NCI-H2196 treated with DMSO at 0.1 percent for 48 hours (cell line): ENCODE measurements around the gene ATP11C.
"Not testable (repeated sequence)": the region's sequence is repeated elsewhere in the genome, so short reads cannot be mapped to it uniquely, and the experiment has no call there.

Experiments
- DNase-seq: peaks from one replicate; lab custom pipeline; 2025; ENCODE audit not compliant: unreplicated experiment; lab: John Stamatoyannopoulos, UW

The ATP11C gene

DNA sequence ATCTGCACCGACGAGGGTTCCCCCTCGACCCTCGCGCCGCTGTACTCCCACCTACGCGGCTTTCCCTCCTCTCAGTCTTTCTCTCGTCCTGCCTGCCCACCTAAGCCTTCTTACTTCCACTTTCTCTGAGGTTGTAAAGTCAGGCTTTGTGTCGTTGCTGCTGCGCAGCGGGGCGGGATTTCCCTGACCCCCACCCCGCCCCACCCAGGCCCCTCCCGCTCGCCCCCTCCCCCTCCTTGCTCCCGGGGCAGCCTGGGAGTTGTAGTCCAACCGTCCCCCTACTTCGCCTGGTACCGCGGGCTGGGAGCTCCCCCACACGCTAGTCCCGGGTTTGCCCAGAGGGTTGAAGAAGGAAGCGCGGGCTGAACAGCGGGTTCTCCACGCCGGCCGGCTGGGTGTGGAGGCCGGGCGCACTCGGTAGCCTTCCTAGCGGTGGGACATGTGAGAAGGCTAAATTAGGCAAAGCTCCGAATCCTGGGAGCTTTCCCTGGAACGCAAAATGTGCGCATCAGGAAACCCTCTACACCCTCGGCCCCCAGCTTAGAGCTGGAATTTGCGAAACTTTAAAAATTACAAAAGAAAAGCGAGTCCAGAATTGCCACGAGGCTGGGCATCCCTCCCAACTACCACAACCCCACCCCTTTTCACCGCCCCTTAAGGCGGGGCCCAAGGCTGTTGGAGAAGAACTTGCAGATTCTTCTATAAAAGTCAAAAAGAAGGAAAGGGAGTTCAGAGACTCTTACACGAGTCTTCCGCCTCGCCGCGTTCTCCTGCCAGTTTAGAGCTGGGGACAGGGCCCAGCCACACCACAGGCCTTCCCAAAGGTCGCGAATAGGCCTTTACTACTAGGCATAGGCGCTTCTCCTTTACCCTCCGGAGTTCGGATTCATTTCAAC lies at the start of gene ATP11C:
TSS of gene ATP11C (minus strand) at position 153 of the 896 bp plus-strand sequence. CDS start 1,011 bp downstream, outside the sequence.
- DNase-seq, result no peak

DNA sequence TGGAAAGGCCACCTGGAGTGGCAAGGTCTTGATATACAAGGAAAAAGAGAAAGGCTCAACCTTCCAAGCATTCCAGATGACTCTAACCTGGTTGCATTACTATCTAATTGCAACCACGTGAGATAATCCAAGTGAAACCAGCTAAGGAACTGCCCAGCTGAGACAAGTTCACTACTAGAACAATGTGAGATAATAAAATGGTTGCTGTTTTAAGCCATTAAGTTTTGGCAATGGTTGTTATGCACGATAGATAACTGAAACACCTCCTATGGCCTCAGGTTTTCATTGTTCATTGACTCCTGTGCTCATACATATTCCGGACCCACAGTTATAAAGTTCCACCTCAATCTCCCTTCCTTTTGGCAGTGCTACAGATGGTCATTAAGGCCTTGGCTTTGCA lies 41.6 kb upstream of the ATP11C start:
- DNase-seq, result no peak

DNA sequence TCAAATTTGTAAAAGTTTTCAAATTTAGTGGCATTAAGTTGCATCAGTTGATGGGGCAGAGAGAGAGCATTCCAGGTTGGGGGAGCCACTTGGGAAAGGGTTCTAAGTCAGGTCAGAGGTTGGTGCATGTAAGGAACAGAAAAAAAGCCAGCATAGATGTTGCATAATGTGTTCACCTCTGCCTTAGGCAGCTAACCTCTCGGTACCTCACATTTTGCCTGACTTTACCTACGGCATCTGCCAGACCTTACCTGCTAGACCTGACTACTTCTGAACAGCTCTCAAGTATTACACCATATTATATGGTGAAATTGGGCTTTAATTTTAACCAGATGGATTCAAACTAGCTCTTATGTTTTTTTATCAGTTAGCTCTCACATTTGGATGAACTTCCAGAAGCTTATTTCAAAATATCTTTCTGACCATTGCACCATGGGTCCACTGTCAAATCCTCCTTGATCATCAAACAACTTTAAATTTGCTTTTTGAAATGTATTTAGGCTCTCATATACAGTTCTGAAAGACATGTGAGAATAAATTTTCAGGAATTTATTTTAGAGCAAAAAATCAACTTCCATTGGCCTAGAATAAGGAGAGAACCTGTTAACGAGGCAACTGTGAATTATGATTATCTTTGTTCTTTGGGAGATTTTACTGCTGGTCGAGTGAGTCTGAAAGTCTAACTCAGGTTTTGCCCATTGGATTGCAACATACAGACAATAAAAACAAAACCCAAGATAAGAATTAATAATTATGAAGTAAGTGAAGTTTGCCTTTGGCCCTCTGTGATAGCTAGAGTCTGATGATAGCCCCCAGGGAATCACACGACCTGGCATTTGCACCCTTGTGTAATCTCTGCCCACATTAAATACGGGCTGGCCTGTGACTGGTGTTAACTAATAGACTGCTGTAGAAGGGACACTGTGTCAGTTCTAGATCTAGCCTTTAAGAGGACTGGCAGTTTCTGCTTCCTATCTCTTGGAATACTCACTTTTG lies 40.1 kb upstream of the ATP11C start:
- no peak for DNase-seq

DNA sequence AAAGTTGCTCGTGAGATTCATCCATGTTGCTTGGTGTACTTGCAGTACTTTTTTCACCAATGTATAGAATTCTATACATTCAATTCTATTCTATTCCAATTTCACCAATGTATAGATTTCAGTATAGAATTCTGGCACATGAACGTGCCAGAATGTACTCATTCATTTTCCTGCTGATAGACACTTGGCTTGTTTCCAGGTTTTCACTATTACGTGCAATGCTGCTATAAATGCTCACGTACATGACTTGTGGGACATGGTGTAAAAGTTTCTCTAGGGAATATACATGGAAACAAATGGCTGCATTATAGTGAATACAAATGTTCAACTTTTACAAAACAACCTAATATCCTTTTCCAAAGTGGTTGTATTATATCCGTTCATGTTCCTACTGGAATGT lies 39.3 kb upstream of the ATP11C start:
- no peak for DNase-seq

DNA sequence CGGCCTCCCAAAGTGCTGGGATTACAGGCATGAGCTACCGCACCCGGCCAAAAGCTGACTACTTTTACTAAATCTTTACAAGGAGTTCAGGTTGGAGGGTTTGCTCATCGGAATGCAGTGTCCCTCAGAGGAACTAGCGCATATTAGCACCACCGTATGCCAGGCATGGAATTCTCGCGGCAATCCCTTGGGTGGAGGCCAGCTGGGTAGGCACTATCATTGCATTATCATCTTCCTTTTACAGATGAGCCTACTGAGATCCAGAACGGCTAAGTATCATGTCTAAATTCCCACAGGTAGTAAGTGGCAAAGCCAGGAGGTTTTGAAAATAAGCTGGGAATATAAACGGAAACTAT lies 38.5 kb upstream of the ATP11C start:
- no peak for DNase-seq

DNA sequence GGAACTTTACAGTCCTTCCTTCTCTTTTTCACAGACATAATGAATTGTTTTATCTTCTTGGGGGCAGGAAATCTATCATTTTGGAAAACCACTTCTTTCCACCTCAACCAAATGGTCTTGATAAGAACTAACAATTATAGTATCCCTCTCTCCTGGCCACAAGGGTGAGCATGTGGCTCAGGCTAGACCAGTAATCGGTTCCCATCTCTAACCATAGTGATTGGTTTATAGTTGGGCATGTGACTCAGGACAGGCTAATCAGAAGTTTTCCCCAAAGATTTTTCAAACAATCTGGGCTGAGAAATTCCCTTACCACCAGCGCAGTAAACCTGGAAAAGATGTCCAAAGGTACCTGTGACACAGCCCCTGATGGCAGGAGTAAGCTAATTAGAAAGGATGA lies 36.4 kb upstream of the ATP11C start:
- DNase-seq, result no peak

DNA sequence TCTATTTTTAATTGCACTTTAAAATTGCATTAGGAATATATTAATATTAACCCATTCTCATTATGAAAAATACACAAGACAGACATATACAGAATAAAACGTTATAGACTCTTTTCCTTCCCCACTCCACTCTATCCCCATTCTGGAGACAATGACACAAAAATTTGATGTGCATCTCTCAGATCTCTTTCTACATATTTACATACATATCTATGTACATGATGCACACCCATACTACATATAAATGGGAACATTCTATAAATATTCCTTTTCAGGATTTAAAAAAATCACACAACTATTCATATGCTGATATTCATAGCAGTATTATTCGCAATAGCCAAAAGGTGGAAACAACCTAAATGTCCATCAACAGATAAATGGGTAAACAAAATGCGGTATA lies 34.9 kb upstream of the ATP11C start:
- no peak for DNase-seq

DNA sequence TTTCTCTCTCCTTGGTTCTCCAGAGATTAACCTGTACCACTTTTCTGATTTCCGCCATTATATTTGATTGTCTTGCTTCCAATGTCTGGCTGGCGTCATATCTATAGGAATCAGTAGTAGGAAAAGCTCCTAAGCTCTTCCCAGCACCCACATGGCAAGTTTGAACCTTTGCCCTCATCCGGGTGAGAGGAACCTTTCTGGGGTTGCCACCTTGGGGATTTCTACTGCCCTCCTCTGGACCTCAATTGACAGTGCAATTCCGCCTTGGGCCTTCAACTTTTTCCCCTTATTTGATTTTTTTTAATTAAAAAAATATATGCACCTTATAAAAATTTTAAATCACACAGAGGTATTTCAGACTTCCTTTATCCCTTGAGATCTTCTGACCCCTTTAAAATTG lies 34.4 kb upstream of the ATP11C start:
- no peak for DNase-seq

DNA sequence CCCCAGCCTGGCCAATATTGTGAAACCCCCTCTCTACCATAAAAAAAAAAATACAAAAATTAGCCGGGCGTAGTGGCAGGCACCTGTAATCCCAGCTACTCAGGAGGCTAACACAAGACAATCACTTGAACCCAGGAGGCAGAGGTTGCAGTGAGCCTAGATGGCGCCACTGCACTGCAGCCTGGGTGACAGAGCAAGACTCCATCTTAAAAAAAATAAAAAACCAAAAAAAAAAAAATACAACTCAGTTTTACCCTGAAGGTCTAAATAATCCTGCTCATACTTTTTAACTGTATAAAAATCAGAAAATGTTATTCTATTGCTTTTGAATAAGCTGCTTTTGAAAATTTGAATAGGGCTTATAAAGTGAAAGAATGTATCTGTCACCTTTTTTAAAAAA lies 33.3 kb upstream of the ATP11C start:
- not testable (repeated sequence) for DNase-seq

DNA sequence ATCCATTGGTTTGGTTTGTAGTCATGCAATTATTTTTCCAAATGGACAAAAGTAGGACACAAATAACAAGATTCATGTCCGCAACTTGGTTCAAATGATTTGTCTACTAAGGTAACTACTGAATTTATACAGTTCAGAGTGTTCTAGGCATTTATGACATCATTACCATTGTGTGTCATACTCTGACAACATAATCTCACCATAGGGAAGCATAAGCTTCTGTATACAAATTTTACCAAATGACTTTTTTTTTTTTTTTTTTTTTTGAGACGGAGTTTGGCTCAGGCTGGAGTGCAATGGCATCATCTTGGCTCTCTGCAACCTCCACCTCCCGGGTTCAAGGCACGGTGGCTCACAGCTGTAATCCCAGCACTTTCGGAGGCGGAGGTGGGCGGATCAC lies 32.6 kb upstream of the ATP11C start, which contains the start of gene CXorf66:
TSS of gene CXorf66 (minus strand) at position 101 of the 400 bp plus-strand sequence. CDS start at position 76, 25 bp downstream.
- no peak for DNase-seq

DNA sequence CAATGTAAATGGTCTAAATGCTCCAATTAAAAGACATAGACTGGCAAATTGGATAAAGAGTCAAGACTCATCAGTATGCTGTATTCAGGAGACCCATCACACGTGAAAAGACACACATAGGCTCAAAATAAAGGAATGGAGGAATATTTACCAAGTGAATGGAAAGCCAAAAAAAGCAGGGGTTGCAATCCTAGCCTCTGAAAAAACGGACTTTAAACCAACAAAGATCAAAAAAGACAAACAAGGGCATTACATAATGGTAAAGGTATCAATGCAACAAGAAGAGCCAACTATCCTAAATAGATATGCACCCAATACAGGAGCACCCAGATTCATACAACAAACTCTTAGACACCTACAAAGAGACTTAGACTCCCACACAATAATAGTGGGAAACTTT lies 28.2 kb upstream of the ATP11C start:
- not testable (repeated sequence) for DNase-seq

DNA sequence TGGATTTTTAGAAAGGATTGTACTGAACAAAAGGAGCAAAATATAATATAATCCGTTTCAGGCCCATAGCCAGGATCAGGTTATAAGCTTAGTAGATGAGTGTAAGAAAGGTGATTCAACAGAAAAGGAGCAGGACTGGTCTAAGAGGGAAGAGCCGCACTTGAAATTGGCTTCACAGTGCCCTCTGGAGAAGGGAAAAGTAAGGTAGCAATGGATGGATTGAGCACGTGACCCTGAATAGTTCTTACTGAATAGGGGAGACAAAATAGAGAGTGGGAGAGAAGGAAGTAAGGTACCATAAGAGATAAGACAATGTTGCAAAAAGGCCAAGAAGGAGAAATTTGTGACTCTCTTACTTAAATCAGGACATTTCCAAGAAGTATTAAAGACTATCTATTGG lies 16.9 kb upstream of the ATP11C start:
- no peak for DNase-seq

DNA sequence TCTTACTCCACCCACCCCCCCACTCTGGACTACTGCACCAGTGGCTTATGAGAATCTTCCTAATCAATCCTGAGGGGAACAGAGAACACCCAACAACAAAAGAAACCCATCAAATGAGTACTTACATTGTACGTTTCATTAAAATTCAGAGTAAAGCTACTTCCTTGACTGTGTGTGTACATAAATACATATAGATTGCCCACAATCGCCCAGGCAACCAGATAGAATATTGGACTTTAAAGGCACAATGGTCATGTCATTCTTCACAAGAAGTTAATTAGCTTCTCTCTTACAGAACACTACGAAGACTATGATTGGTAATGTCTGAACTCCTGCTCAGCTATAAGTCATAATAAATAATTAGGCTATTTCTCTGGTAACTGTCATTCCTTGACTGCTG lies 12.2 kb upstream of the ATP11C start:
- DNase-seq, result no peak

DNA sequence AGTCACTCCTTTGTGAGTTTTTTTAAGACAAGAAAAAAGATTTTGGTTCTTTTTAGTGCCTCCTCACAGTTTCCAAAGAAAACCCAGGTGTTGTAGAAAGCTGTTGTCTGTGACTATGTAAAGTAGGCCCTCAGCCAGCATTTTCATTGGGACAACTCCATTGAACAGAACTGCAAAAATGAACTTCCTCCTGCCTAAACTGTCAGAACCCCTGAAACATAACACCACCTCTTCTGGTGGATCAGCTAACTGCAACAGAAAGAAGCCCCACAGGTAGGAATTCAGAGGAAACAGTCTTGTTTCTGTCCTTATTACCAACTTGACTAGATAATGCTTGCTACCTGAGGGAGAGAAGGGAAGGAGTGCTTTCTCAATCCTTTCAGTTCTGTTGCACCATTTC lies 3.4 kb upstream of the ATP11C start:
- DNase-seq, result no peak

DNA sequence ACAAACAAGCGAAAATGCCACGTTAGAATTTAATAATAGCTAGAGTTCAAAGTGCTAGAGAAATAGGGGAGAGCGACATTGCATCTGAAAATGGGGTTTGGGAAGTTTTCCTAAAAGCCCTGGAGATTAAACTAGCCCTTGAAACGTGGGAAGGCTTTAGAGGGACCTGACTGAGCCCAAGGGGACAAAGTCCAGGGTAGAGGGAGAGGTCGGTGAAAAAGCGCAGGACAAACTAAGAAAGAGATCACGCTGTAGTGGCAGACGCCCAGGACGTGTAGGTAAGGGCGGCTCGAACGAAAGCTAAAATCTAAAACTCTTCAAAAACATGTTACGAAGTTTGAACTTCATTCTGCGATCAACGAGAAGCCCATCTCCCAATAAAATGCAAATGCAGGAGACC lies 1.1 kb upstream of the ATP11C start:
- no peak for DNase-seq

DNA sequence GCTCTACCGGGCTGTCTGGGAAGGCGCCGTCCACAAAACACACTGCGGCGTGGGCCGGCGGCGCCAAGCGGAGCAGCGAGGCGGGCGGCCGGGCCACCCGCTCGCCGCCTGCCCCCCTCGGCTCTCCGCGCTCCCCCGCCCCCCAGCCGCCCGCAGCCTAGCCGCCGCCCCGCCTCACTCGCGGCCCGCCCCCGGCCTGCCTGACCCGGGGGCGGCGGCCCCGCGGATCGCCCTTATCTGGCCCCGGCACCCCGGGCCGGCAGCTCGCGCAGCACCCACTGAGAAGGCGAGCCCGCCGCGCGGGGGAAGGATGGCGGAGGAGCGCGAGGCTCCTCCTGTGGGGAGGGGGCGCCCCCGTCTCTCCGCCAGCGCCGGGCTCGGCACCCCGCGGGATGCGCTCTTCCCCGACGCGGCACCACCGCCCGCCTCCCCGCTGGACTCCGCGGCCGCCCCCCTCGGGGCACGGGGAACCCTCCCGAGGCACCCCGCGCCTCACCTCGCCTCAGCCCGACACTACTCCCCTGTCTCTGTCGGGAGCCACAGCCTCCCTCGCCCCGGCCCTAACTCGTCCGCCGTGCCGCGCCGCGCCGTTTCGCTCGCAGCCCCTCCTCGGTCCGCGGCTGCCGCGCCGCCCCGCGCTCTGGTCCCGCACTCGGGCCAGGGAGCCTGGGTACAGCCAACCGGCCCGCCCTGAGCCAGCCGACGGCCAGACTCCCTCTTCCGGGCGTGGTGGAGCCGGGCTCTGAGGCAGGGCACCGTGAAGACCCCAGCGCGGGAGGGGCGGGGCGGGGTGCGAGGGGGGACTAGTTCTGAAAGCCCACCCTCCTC lies 566 bp downstream of the ATP11C start:
- DNase-seq, result no peak

DNA sequence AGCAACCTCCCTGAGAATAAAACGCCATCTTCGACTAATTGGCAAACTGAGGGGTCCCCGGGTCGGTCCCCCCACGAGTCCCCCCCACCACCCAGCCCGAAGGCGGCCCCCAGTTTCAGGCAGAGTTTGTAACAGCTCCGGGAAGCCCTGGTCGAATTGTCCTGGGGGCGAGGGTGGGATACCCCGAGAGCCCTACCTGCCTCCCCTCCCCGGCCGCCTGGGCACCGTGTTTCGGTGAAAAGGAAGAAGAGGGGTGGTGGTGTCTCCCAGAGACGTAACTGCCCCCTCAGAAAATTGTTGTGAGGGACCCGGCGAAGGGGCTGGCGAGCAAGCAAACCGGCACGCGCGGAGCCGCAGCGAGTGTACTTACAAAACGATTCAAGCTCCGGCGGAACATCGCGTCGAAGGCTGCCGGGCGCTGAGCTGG lies 1.2 kb downstream of the ATP11C start:
- no peak for DNase-seq

DNA sequence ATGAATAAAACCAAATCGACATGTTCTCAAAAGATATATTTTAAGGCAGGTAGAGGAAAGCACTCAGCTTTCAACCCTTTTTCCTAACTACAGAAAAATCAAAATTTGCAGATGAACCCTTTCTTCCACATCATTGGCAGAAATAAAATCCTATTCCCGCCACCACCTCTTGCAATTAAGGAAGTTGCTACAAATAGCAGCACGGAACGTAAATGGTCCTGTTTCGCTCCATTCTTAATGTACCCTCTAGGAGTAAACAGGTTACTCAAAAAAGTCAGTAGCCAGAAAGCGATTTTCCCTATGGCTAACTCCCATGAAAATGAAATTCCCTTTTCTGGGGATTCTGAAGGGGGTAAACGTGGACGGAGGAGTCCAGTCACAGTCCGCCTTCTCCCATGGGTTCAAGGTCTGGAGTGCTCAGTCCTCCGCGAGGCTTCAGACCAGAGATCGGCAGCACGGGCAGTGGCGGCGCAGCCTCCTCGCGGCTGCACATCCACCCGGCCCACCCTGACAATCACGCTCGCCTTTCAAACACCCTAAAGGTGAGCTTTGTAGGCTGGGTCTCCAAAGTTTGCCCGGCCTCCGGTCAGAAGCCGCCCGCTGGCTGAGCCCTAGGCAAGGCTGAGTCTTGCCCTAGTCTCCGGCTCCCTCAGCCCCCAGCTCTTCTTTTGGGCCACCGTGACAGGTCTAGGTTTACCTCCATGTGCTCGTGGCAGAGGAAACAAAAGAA lies 1.8 kb downstream of the ATP11C start:
- no peak for DNase-seq

DNA sequence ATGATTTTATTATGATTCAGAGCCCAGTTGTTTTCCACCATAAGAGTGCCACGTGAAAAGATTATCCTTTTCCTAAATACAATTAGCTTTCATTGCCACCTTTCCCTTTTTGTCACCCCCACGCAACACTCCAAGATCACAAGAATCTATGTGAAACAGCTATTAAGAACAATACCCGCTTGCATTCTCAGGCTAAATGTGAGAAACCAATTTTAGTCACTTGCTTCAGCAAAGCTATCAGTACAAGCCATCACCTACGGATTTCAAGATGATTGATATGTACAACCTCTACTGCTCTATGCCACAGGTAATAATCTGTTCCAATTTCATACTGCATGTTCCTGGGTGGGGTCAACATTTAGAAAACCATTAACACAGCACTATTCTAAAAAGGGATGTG lies 2.5 kb downstream of the ATP11C start:
- no peak for DNase-seq

DNA sequence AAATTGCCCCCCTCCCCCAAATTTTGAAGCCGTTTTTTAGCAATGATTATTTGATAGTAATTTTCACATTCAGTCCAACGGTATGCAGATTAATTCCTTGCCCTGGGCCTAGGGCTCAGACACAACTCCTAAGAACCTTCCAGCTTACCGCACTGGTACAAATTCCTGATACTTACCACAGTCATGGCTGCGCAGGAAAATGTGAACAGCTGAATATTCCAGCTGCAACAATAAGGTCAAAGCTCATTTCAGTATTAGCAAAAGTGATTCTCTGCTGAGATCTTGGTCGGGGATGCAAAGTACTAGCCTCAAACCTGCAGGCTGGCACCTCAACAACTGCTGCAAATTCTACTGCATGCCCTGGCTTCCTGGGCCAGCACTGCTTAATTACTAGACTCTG lies 3.0 kb downstream of the ATP11C start:
- DNase-seq, result no peak
